Activated CD4-positive, alpha-beta T cell treated with anti-CD3 and anti-CD28 coated beads, Interleukin-2, amount 10 ng/mL, durations not matched to agents 7 days and 5 days (primary cell): ENCODE results near the gene LYRM1. TPM values are rescaled to one million over a fixed set of nuclear protein-coding genes. Genes with fewer than 3 reads are reported as not detected.

Experiments
- total RNA-seq, 2 experiments: library from RNA; stranded (reverse); gene quantifications; one replicate each; pipeline ENCODE4 v1.2.3, GENCODE V29; 2021

LYRM1 gene
- total RNA-seq, 2 experiments from 2014 or later = 21.7 to 26.7 TPM

Other genes starting within 250 kb of the LYRM1 start
- under 1 TPM; 0.20 to 0.23 TPM for gene ACSM1, start 203.1 kb upstream of the LYRM1 start, total RNA-seq
- 10 to 100 TPM; 42.9 to 43.1 TPM for gene THUMPD1, start 159.0 kb upstream of the LYRM1 start, total RNA-seq
- gene ACSM3, start 136.8 kb upstream of the LYRM1 start, total RNA-seq = 1 to 10 TPM; 4.1 to 4.8 TPM
- gene ERI2, start 94.3 kb upstream of the LYRM1 start, total RNA-seq = 10 to 100 TPM; 12.5 to 17.3 TPM
- gene REXO5, start 94.2 kb upstream of the LYRM1 start, total RNA-seq = 10 to 100 TPM in 1 of 2 experiments, 1 to 10 TPM in 1; 9.8 to 11.0 TPM
- 10 to 100 TPM in 1 of 2 experiments, 1 to 10 TPM in 1; 9.9 to 10.8 TPM for gene DCUN1D3, start 413 bp upstream of the LYRM1 start, total RNA-seq